RWPE2 (cell line): ENCODE data around the gene CNMD.

ENCODE experiments used
- ATAC-seq: fragments of 200-7000 bp; cut with Tn5 transposase; 3 replicates; pipeline ENCODE4 v1.9.1; 2021; ENCODE audit warnings: low read depth
- DNase-seq: peaks from one replicate; pipeline ENCODE4 v3.0.0-alpha.2; 2020; ENCODE audit warnings: low spot score
- H3K27ac ChIP-seq: fragments of 450-650 bp; 2 replicates; pipeline ENCODE4 v1.5.1; 2017; ENCODE audit warnings: mild to moderate bottlenecking; ENCODE audit not compliant: poor library complexity, severe bottlenecking
- H3K27me3 ChIP-seq: fragments of 250-450 bp; sonication (Bioruptor Pico); 2 replicates; pipeline ENCODE4 v1.5.1; 2021; ENCODE audit warnings: mild to moderate bottlenecking, moderate library complexity; ENCODE audit not compliant: insufficient read depth, poor library complexity, severe bottlenecking
- H3K36me3 ChIP-seq: fragments of 250-450 bp; sonication (Bioruptor Pico); 2 replicates; pipeline ENCODE4 v1.5.1; 2020; ENCODE audit warnings: low read depth, mild to moderate bottlenecking, moderate library complexity
- H3K4me1 ChIP-seq: fragments of 250-450 bp; sonication (Bioruptor Pico); 2 replicates; pipeline ENCODE4 v1.5.1; 2021; ENCODE audit warnings: mild to moderate bottlenecking, moderate library complexity; ENCODE audit not compliant: insufficient read depth, poor library complexity, severe bottlenecking
- H3K4me3 ChIP-seq: fragments of 250-450 bp; sonication (Bioruptor Pico); 2 replicates; pipeline ENCODE4 v1.5.1; 2021; ENCODE audit warnings: mild to moderate bottlenecking, moderate library complexity; ENCODE audit not compliant: severe bottlenecking
- H3K9me3 ChIP-seq: fragments of 250-450 bp; sonication (Bioruptor Pico); 2 replicates; pipeline ENCODE4 v1.5.1; 2021; ENCODE audit warnings: mild to moderate bottlenecking, moderate library complexity; ENCODE audit not compliant: severe bottlenecking
- CTCF ChIP-seq: fragments of 450-650 bp; IDR thresholded peaks from one replicate; pipeline ENCODE4 v1.5.1; 2017; ENCODE audit warnings: mild to moderate bottlenecking, moderate library complexity; ENCODE audit not compliant: poor library complexity, severe bottlenecking

The CNMD gene

GRCh38 chr13:52784591-52785340, 45.1 kb upstream of the CNMD start:
- Histone ChIP-seq H3K36me3 (no peaks in the 10 kb centered on the region), H3K4me1 (no peaks in the 10 kb centered on the region), H3K27ac (no peak overlapping the region), H3K27me3 (peaks cover 4% of the 10 kb centered on the region), H3K4me3 (no peak overlapping the region), H3K9me3 (no peaks in the 10 kb centered on the region)
- no peak for TF ChIP-seq CTCF
- ATAC-seq, result no peak
- no peak for DNase-seq

GRCh38 chr13:52783943-52784342, 44.3 kb upstream of the CNMD start:
- no peak for DNase-seq
- TF ChIP-seq CTCF, result no peak
- Histone ChIP-seq H3K4me3 (no peak overlapping the region), H3K9me3 (no peaks in the 10 kb centered on the region), H3K27me3 (peaks cover 4% of the 10 kb centered on the region), H3K27ac (no peak overlapping the region), H3K4me1 (no peaks in the 10 kb centered on the region), H3K36me3 (no peaks in the 10 kb centered on the region)
- ATAC-seq, result no peak

- DNase-seq (no peak), ATAC-seq (no peak)
- Histone ChIP-seq H3K27me3 (peaks cover 4% of the 10 kb centered on the region), H3K9me3 (no peaks in the 10 kb centered on the region), H3K4me3 (no peak overlapping the region), H3K27ac (no peak overlapping the region), H3K36me3 (no peaks in the 10 kb centered on the region), H3K4me1 (no peaks in the 10 kb centered on the region)
- TF ChIP-seq CTCF, result no peak
Observed at GRCh38 chr13:52782471-52783448, 43.1 kb upstream of the CNMD start.

- Histone ChIP-seq H3K9me3 (no peaks in the 10 kb centered on the region), H3K36me3 (no peaks in the 10 kb centered on the region), H3K27ac (no peak overlapping the region), H3K27me3 (peaks cover 4% of the 10 kb centered on the region), H3K4me1 (no peaks in the 10 kb centered on the region), H3K4me3 (no peak overlapping the region)
- no peak for DNase-seq
- TF ChIP-seq CTCF, result no peak
- ATAC-seq, result no peak
Observed at GRCh38 chr13:52780611-52781010, 41.0 kb upstream of the CNMD start.
